Activated naive CD8-positive, alpha-beta T cell (primary cell): Measurements from ENCODE around the gene RAB11FIP4.
A peak's percentile ranks its signal among the peaks of the same experiment; 100 is the strongest.

ENCODE experiments used
- H3K27ac Mint-ChIP-seq: one replicate; pipeline ENCODE4 v1.8.0; 2021; ENCODE audit warnings: mixed read lengths
- H3K27me3 Mint-ChIP-seq: one replicate; pipeline ENCODE4 v1.8.0; 2021; ENCODE audit warnings: mixed read lengths
- H3K36me3 Mint-ChIP-seq: one replicate; pipeline ENCODE4 v1.8.0; 2021; ENCODE audit warnings: mixed read lengths
- H3K4me1 Mint-ChIP-seq: one replicate; pipeline ENCODE4 v1.8.0; 2021; ENCODE audit warnings: low read depth, mixed read lengths
- H3K4me3 Mint-ChIP-seq: one replicate; pipeline ENCODE4 v1.8.0; 2021; ENCODE audit warnings: mild to moderate bottlenecking, mixed read lengths
- H3K9me3 Mint-ChIP-seq: one replicate; pipeline ENCODE4 v1.8.0; 2021; ENCODE audit warnings: low read depth, mixed read lengths

The RAB11FIP4 gene

GRCh38 chr17:31392856-31393748 is 1.6 kb downstream of the RAB11FIP4 start:
- Mint-ChIP-seq H3K36me3 (no peaks in the 10 kb centered on the region), H3K27ac (no peak overlapping the region), H3K4me3 (peak overlapping the region; percentile 77), H3K9me3 (no peaks in the 10 kb centered on the region), H3K4me1 (peaks cover 10% of the 10 kb centered on the region), H3K27me3 (peaks cover 24% of the 10 kb centered on the region)

- Mint-ChIP-seq H3K27me3 (peaks cover 26% of the 10 kb centered on the region), H3K27ac (no peak overlapping the region), H3K4me3 (peak overlapping the region; percentile 41)
Measured at GRCh38 chr17:31393749-31394146, 2.3 kb downstream of the RAB11FIP4 start.

GRCh38 chr17:31394544-31394943 is 3.1 kb downstream of the RAB11FIP4 start:
- Mint-ChIP-seq H3K27ac (no peak overlapping the region), H3K4me3 (peak overlapping the region; percentile 27), H3K36me3 (no peaks in the 10 kb centered on the region), H3K9me3 (no peaks in the 10 kb centered on the region), H3K4me1 (peaks cover 9% of the 10 kb centered on the region), H3K27me3 (peaks cover 26% of the 10 kb centered on the region)

More at GRCh38 chr17:31393749-31394146, 2.3 kb downstream of the RAB11FIP4 start:
- Mint-ChIP-seq H3K9me3 (no peaks in the 10 kb centered on the region), H3K4me1 (peaks cover 10% of the 10 kb centered on the region), H3K36me3 (no peaks in the 10 kb centered on the region)

- no peaks in the 10 kb centered on the region for H3K9me3 Mint-ChIP-seq
- peaks cover 3% of the 10 kb centered on the region for H3K4me1 Mint-ChIP-seq
- peaks cover 18% of the 10 kb centered on the region for H3K27me3 Mint-ChIP-seq
- H3K4me3 Mint-ChIP-seq = no peak overlapping the region
- H3K27ac Mint-ChIP-seq = no peak overlapping the region
- H3K36me3 Mint-ChIP-seq = no peaks in the 10 kb centered on the region
Measured at GRCh38 chr17:31397256-31397939, 5.9 kb downstream of the RAB11FIP4 start.

- no peaks in the 10 kb centered on the region for H3K4me1 Mint-ChIP-seq
- H3K4me3 Mint-ChIP-seq = no peak overlapping the region
- no peak overlapping the region for H3K27ac Mint-ChIP-seq
- H3K9me3 Mint-ChIP-seq = no peaks in the 10 kb centered on the region
- peaks cover 8% of the 10 kb centered on the region for H3K27me3 Mint-ChIP-seq
- no peaks in the 10 kb centered on the region for H3K36me3 Mint-ChIP-seq
Measured at GRCh38 chr17:31398381-31399311, 7.2 kb downstream of the RAB11FIP4 start.

- H3K27me3 Mint-ChIP-seq = peaks cover 2% of the 10 kb centered on the region
- no peaks in the 10 kb centered on the region for H3K36me3 Mint-ChIP-seq
- H3K4me3 Mint-ChIP-seq = no peak overlapping the region
- H3K4me1 Mint-ChIP-seq = no peaks in the 10 kb centered on the region
- no peaks in the 10 kb centered on the region for H3K9me3 Mint-ChIP-seq
- no peak overlapping the region for H3K27ac Mint-ChIP-seq
Measured at GRCh38 chr17:31400481-31400950, 9.0 kb downstream of the RAB11FIP4 start.

- Mint-ChIP-seq H3K9me3 (no peaks in the 10 kb centered on the region), H3K4me1 (no peaks in the 10 kb centered on the region), H3K4me3 (no peak overlapping the region), H3K27ac (no peak overlapping the region), H3K36me3 (no peaks in the 10 kb centered on the region), H3K27me3 (peaks cover 2% of the 10 kb centered on the region)
Measured at GRCh38 chr17:31401456-31402254, 10.2 kb downstream of the RAB11FIP4 start.

- Mint-ChIP-seq H3K36me3 (no peaks in the 10 kb centered on the region), H3K27ac (no peak overlapping the region), H3K4me3 (no peak overlapping the region), H3K9me3 (no peaks in the 10 kb centered on the region), H3K27me3 (no peaks in the 10 kb centered on the region), H3K4me1 (no peaks in the 10 kb centered on the region)
Measured at GRCh38 chr17:31404028-31404949, 12.8 kb downstream of the RAB11FIP4 start.

GRCh38 chr17:31405890-31406371 is 14.5 kb downstream of the RAB11FIP4 start:
- no peaks in the 10 kb centered on the region for H3K27me3 Mint-ChIP-seq
- H3K27ac Mint-ChIP-seq = no peak overlapping the region
- H3K36me3 Mint-ChIP-seq = no peaks in the 10 kb centered on the region
- no peaks in the 10 kb centered on the region for H3K4me1 Mint-ChIP-seq
- H3K9me3 Mint-ChIP-seq = no peaks in the 10 kb centered on the region
- H3K4me3 Mint-ChIP-seq = no peak overlapping the region

GRCh38 chr17:31408586-31408985 is 17.1 kb downstream of the RAB11FIP4 start:
- H3K4me1 Mint-ChIP-seq = no peaks in the 10 kb centered on the region
- no peak overlapping the region for H3K4me3 Mint-ChIP-seq
- no peaks in the 10 kb centered on the region for H3K9me3 Mint-ChIP-seq
- H3K27ac Mint-ChIP-seq = no peak overlapping the region
- no peaks in the 10 kb centered on the region for H3K27me3 Mint-ChIP-seq
- H3K36me3 Mint-ChIP-seq = no peaks in the 10 kb centered on the region

GRCh38 chr17:31411707-31412285 is 20.3 kb downstream of the RAB11FIP4 start:
- Mint-ChIP-seq H3K27me3 (no peaks in the 10 kb centered on the region), H3K4me3 (no peak overlapping the region), H3K27ac (no peak overlapping the region), H3K36me3 (no peaks in the 10 kb centered on the region), H3K9me3 (no peaks in the 10 kb centered on the region), H3K4me1 (no peaks in the 10 kb centered on the region)

GRCh38 chr17:31412511-31412910 is 21.0 kb downstream of the RAB11FIP4 start:
- Mint-ChIP-seq H3K36me3 (no peaks in the 10 kb centered on the region), H3K4me1 (no peaks in the 10 kb centered on the region), H3K27ac (no peak overlapping the region)

More at GRCh38 chr17:31412511-31412910, 21.0 kb downstream of the RAB11FIP4 start:
- H3K4me3 Mint-ChIP-seq = no peak overlapping the region
- H3K9me3 Mint-ChIP-seq = no peaks in the 10 kb centered on the region
- no peaks in the 10 kb centered on the region for H3K27me3 Mint-ChIP-seq
